ENCODE measurements around the gene ADA.
"Not testable (repeated sequence)": the region's sequence is repeated elsewhere in the genome, so short reads cannot be mapped to it uniquely, and the experiment has no call there.

Gene ADA

GRCh38 chr20:44589537-44589936 is 62.0 kb downstream of the ADA start:
- H3K9me3 ChIP-seq (replicated peaks in 1 of 2; ENCODE audit: control insufficient read depth in 2 of 2, insufficient read depth in 1 of 2, low read depth in 1 of 2, low read length in 2 of 2): no peaks in the 10 kb centered on the region
- H3K36me3 ChIP-seq (replicated peaks in 1 of 2; ENCODE audit: control insufficient read depth in 2 of 2, insufficient read depth in 2 of 2, low read length in 2 of 2): peaks cover 7 to 29% of the 10 kb centered on the region in 2 donors
- H3K14ac ChIP-seq (ENCODE audit: low read length): no peak overlapping the region
- DNase-seq (ENCODE audit: low spot score): no peak
- H3K4me1 ChIP-seq (ENCODE audit: control insufficient read depth in 2 of 2, insufficient read depth in 1 of 2, low read depth in 1 of 2, low read length in 2 of 2): no peaks in the 10 kb centered on the region
- H3K18ac ChIP-seq (ENCODE audit: low read length): no peak overlapping the region
- H2BK12ac ChIP-seq (ENCODE audit: low read length): no peak overlapping the region
- H2BK15ac ChIP-seq (ENCODE audit: low read length): no peak overlapping the region
- no peaks in the 10 kb centered on the region for H3K27me3 ChIP-seq (ENCODE audit: control insufficient read depth in 3 of 3, insufficient read depth in 3 of 3, low read depth in 1 of 3, low read length in 3 of 3)
- no peak overlapping the region for H3K4me2 ChIP-seq (ENCODE audit: insufficient read depth, low read length, poor library complexity, severe bottlenecking)
- H4K8ac ChIP-seq (ENCODE audit: low read depth, low read length): no peak overlapping the region
- H3K27ac ChIP-seq (replicated peaks; ENCODE audit: low read length): no peak overlapping the region
- no peak overlapping the region for H3K4me3 ChIP-seq (ENCODE audit: low read length in 2 of 2)
- no peak overlapping the region for H2AK5ac ChIP-seq (ENCODE audit: low read depth, low read length)
- H2AFZ ChIP-seq (ENCODE audit: low read length): no peak overlapping the region
- no peak overlapping the region for H4K91ac ChIP-seq (ENCODE audit: low read depth, low read length, poor library complexity)
- no peak overlapping the region for H3K9ac ChIP-seq (ENCODE audit: low read depth, low read length, poor library complexity)
- no peak overlapping the region for H3K23ac ChIP-seq (ENCODE audit: low read depth, low read length, poor library complexity)
- H2BK120ac ChIP-seq (ENCODE audit: low read depth, low read length): no peak overlapping the region
- no CpG with 5 or more reads among the region's 4 CpGs for WGBS, 2 donors (ENCODE audit: extremely low coverage in 2 of 2, insufficient read length in 2 of 2, insufficient replicate concordance in 1 of 2)
- H3K4ac ChIP-seq (ENCODE audit: low read length): no peak overlapping the region
- H3K79me1 ChIP-seq (ENCODE audit: low read depth, low read length): no peaks in the 10 kb centered on the region
- H2BK5ac ChIP-seq (ENCODE audit: low read length): no peak overlapping the region

- not testable (repeated sequence) for H4K91ac ChIP-seq (ENCODE audit: low read depth, low read length, poor library complexity); H2BK15ac ChIP-seq (ENCODE audit: low read length); H3K27me3 ChIP-seq (ENCODE audit: control insufficient read depth in 3 of 3, insufficient read depth in 3 of 3, low read depth in 1 of 3, low read length in 3 of 3); H3K4ac ChIP-seq (ENCODE audit: low read length); H3K9me3 ChIP-seq (replicated peaks in 1 of 2; ENCODE audit: control insufficient read depth in 2 of 2, insufficient read depth in 1 of 2, low read depth in 1 of 2, low read length in 2 of 2); H3K14ac ChIP-seq (ENCODE audit: low read length); H2AFZ ChIP-seq (ENCODE audit: low read length); H3K27ac ChIP-seq (replicated peaks; ENCODE audit: low read length); H2BK5ac ChIP-seq (ENCODE audit: low read length); H2BK120ac ChIP-seq (ENCODE audit: low read depth, low read length); H3K23ac ChIP-seq (ENCODE audit: low read depth, low read length, poor library complexity); H3K18ac ChIP-seq (ENCODE audit: low read length); H3K9ac ChIP-seq (ENCODE audit: low read depth, low read length, poor library complexity); H3K4me1 ChIP-seq (ENCODE audit: control insufficient read depth in 2 of 2, insufficient read depth in 1 of 2, low read depth in 1 of 2, low read length in 2 of 2); H3K79me1 ChIP-seq (ENCODE audit: low read depth, low read length); DNase-seq (ENCODE audit: low spot score); H3K4me2 ChIP-seq (ENCODE audit: insufficient read depth, low read length, poor library complexity, severe bottlenecking); H2AK5ac ChIP-seq (ENCODE audit: low read depth, low read length); H3K4me3 ChIP-seq (ENCODE audit: low read length in 2 of 2); H2BK12ac ChIP-seq (ENCODE audit: low read length); H4K8ac ChIP-seq (ENCODE audit: low read depth, low read length)
- WGBS, 2 donors (ENCODE audit: extremely low coverage in 2 of 2, insufficient read length in 2 of 2, insufficient replicate concordance in 1 of 2): no CpG with 5 or more reads among the region's 9 CpGs
- H3K36me3 ChIP-seq (replicated peaks in 1 of 2; ENCODE audit: control insufficient read depth in 2 of 2, insufficient read depth in 2 of 2, low read length in 2 of 2): peaks cover 7 to 29% of the 10 kb centered on the region in 2 donors
Measured at GRCh38 chr20:44588321-44588720, 63.2 kb downstream of the ADA start.

- Histone ChIP-seq H3K14ac (ENCODE audit: low read length) (no peak overlapping the region), H3K4me1 (ENCODE audit: control insufficient read depth in 2 of 2, insufficient read depth in 1 of 2, low read depth in 1 of 2, low read length in 2 of 2) (peaks cover 5% of the 10 kb centered on the region in 2 donors), H3K23ac (ENCODE audit: low read depth, low read length, poor library complexity) (no peak overlapping the region), H2AK5ac (ENCODE audit: low read depth, low read length) (no peak overlapping the region), H3K4me2 (ENCODE audit: insufficient read depth, low read length, poor library complexity, severe bottlenecking) (no peak overlapping the region), H2BK12ac (ENCODE audit: low read length) (no peak overlapping the region), H3K27me3 (ENCODE audit: control insufficient read depth in 3 of 3, insufficient read depth in 3 of 3, low read depth in 1 of 3, low read length in 3 of 3) (no peaks in the 10 kb centered on the region), H3K9ac (ENCODE audit: low read depth, low read length, poor library complexity) (no peak overlapping the region), H3K4me3 (ENCODE audit: low read length in 2 of 2) (no peak overlapping the region), H3K18ac (ENCODE audit: low read length) (no peak overlapping the region), H2BK120ac (ENCODE audit: low read depth, low read length) (no peak overlapping the region), H4K91ac (ENCODE audit: low read depth, low read length, poor library complexity) (no peak overlapping the region), H3K4ac (ENCODE audit: low read length) (no peak overlapping the region), H4K8ac (ENCODE audit: low read depth, low read length) (no peak overlapping the region), H3K9me3 (replicated peaks in 1 of 2; ENCODE audit: control insufficient read depth in 2 of 2, insufficient read depth in 1 of 2, low read depth in 1 of 2, low read length in 2 of 2) (no peaks in the 10 kb centered on the region), H2AFZ (ENCODE audit: low read length) (no peak overlapping the region), H3K27ac (replicated peaks; ENCODE audit: low read length) (no peak overlapping the region), H3K79me1 (ENCODE audit: low read depth, low read length) (no peaks in the 10 kb centered on the region), H2BK5ac (ENCODE audit: low read length) (no peak overlapping the region), H3K36me3 (replicated peaks in 1 of 2; ENCODE audit: control insufficient read depth in 2 of 2, insufficient read depth in 2 of 2, low read length in 2 of 2) (peaks cover 5 to 26% of the 10 kb centered on the region in 2 donors), H2BK15ac (ENCODE audit: low read length) (no peak overlapping the region)
- no peak for DNase-seq (ENCODE audit: low spot score)
- WGBS, 2 donors (ENCODE audit: extremely low coverage in 2 of 2, insufficient read length in 2 of 2, insufficient replicate concordance in 1 of 2): no CpG with 5 or more reads among the region's 10 CpGs
Measured at GRCh38 chr20:44587035-44587980, 64.2 kb downstream of the ADA start.

- no peak overlapping the region for H3K4me2 ChIP-seq (ENCODE audit: insufficient read depth, low read length, poor library complexity, severe bottlenecking)
- peaks cover 2 to 18% of the 10 kb centered on the region in 2 donors for H3K36me3 ChIP-seq (replicated peaks in 1 of 2; ENCODE audit: control insufficient read depth in 2 of 2, insufficient read depth in 2 of 2, low read length in 2 of 2)
- H3K18ac ChIP-seq (ENCODE audit: low read length): no peak overlapping the region
- WGBS, 2 donors (ENCODE audit: extremely low coverage in 2 of 2, insufficient read length in 2 of 2, insufficient replicate concordance in 1 of 2): no CpG with 5 or more reads among the region's 3 CpGs
- H3K79me1 ChIP-seq (ENCODE audit: low read depth, low read length): no peaks in the 10 kb centered on the region
- H4K91ac ChIP-seq (ENCODE audit: low read depth, low read length, poor library complexity): no peak overlapping the region
- H2BK5ac ChIP-seq (ENCODE audit: low read length): no peak overlapping the region
- no peak overlapping the region for H3K14ac ChIP-seq (ENCODE audit: low read length)
- H4K8ac ChIP-seq (ENCODE audit: low read depth, low read length): no peak overlapping the region
- H2AK5ac ChIP-seq (ENCODE audit: low read depth, low read length): no peak overlapping the region
- H3K4me1 ChIP-seq (ENCODE audit: control insufficient read depth in 2 of 2, insufficient read depth in 1 of 2, low read depth in 1 of 2, low read length in 2 of 2): peaks cover 11 to 13% of the 10 kb centered on the region in 2 donors
- no peak overlapping the region for H3K4me3 ChIP-seq (ENCODE audit: low read length in 2 of 2)
- H3K4ac ChIP-seq (ENCODE audit: low read length): no peak overlapping the region
- no peak overlapping the region for H3K27ac ChIP-seq (replicated peaks; ENCODE audit: low read length)
- H3K23ac ChIP-seq (ENCODE audit: low read depth, low read length, poor library complexity): no peak overlapping the region
- no peak overlapping the region for H2BK15ac ChIP-seq (ENCODE audit: low read length)
- H2BK12ac ChIP-seq (ENCODE audit: low read length): no peak overlapping the region
- no peaks in the 10 kb centered on the region for H3K27me3 ChIP-seq (ENCODE audit: control insufficient read depth in 3 of 3, insufficient read depth in 3 of 3, low read depth in 1 of 3, low read length in 3 of 3)
- H3K9ac ChIP-seq (ENCODE audit: low read depth, low read length, poor library complexity): no peak overlapping the region
- H2BK120ac ChIP-seq (ENCODE audit: low read depth, low read length): no peak overlapping the region
- H3K9me3 ChIP-seq (replicated peaks in 1 of 2; ENCODE audit: control insufficient read depth in 2 of 2, insufficient read depth in 1 of 2, low read depth in 1 of 2, low read length in 2 of 2): no peaks in the 10 kb centered on the region
- no peak overlapping the region for H2AFZ ChIP-seq (ENCODE audit: low read length)
- no peak for DNase-seq (ENCODE audit: low spot score)
Measured at GRCh38 chr20:44586289-44586911, 65.1 kb downstream of the ADA start.

Data from neuronal stem cell (in vitro differentiated cells).